Mesenchymal stem cell (in vitro differentiated cells and primary cell): Measurements from ENCODE around the gene BPIFA1.

Experiments used
- DNase-seq: peaks from one replicate; pipeline ENCODE4 v3.0.0-alpha.2; 2013
- H2AFZ ChIP-seq: one replicate; pipeline ENCODE4 v1.6.1; 2013; ENCODE audit warnings: low read depth, mild to moderate bottlenecking, control low read depth, inconsistent platforms, low read length, moderate library complexity
- H2AK5ac ChIP-seq: 2 replicates; pipeline ENCODE4 v1.6.1; 2013; ENCODE audit warnings: low read length, moderate library complexity, mild to moderate bottlenecking, inconsistent platforms; ENCODE audit not compliant: severe bottlenecking
- H2BK120ac ChIP-seq: one replicate; pipeline ENCODE4 v1.6.1; 2013; ENCODE audit warnings: low read depth, mild to moderate bottlenecking, inconsistent platforms, low read length, moderate library complexity
- H2BK12ac ChIP-seq, 2 experiments: one replicate each; pipeline ENCODE4 v1.6.1; 2013; ENCODE audit warnings: inconsistent platforms in 2 of 2, low read length in 2 of 2, mild to moderate bottlenecking in 2 of 2, moderate library complexity in 2 of 2, control low read depth in 1 of 2
- H2BK15ac ChIP-seq: one replicate; pipeline ENCODE4 v1.6.1; 2013; ENCODE audit warnings: mild to moderate bottlenecking, low read depth, inconsistent platforms; ENCODE audit not compliant: poor library complexity, severe bottlenecking
- H2BK5ac ChIP-seq: 2 replicates; pipeline ENCODE4 v1.6.1; 2013; ENCODE audit warnings: low read depth, mild to moderate bottlenecking, low read length, control low read depth, inconsistent platforms; ENCODE audit not compliant: poor library complexity, severe bottlenecking
- H3K14ac ChIP-seq, 2 experiments: one replicate each; pipeline ENCODE4 v1.6.1; 2013; ENCODE audit warnings: inconsistent platforms in 2 of 2, low read length in 2 of 2, control low read depth in 1 of 2, mild to moderate bottlenecking in 1 of 2, moderate library complexity in 1 of 2
- H3K18ac ChIP-seq, 2 experiments: one replicate each; pipeline ENCODE4 v1.6.1; 2013; ENCODE audit warnings: inconsistent platforms in 2 of 2, low read length in 2 of 2, control low read depth in 1 of 2, low read depth in 1 of 2, mild to moderate bottlenecking in 1 of 2
- H3K23ac ChIP-seq, 2 experiments: one replicate each; pipeline ENCODE4 v1.6.1; 2013; ENCODE audit warnings: inconsistent platforms in 2 of 2, low read length in 2 of 2, mild to moderate bottlenecking in 2 of 2, moderate library complexity in 2 of 2, control low read depth in 1 of 2
- H3K27ac ChIP-seq: 2 replicates; pipeline ENCODE4 v1.5.1; 2013; ENCODE audit warnings: mild to moderate bottlenecking, moderate library complexity, low read length, control low read depth, inconsistent platforms; ENCODE audit not compliant: poor library complexity, severe bottlenecking
- H3K27me3 ChIP-seq, 2 experiments: 2 replicates each; pipeline versions ENCODE4 v1.6.1 to v1.7.0; 2013; ENCODE audit warnings: low read length in 2 of 2, mild to moderate bottlenecking in 2 of 2, moderate library complexity in 2 of 2, control low read depth in 1 of 2, inconsistent platforms in 1 of 2; ENCODE audit not compliant: control insufficient read depth in 1 of 2, insufficient read depth in 1 of 2
- H3K36me3 ChIP-seq, 2 experiments: 2 replicates each; pipeline versions ENCODE4 v1.6.1 to v1.7.0; 2013; ENCODE audit warnings: low read length in 2 of 2, control low read depth in 1 of 2, inconsistent platforms in 1 of 2, low read depth in 1 of 2, mild to moderate bottlenecking in 1 of 2; ENCODE audit not compliant: insufficient read depth in 2 of 2, control insufficient read depth in 1 of 2
- H3K4ac ChIP-seq, 2 experiments: one replicate each; pipeline ENCODE4 v1.6.1; 2013; ENCODE audit warnings: inconsistent platforms in 2 of 2, low read length in 2 of 2, mild to moderate bottlenecking in 2 of 2, moderate library complexity in 2 of 2, control low read depth in 1 of 2, low read depth in 1 of 2
- H3K4me1 ChIP-seq: 2 replicates; pipeline ENCODE4 v1.6.1; 2013; ENCODE audit warnings: low read depth, low read length, control low read depth; ENCODE audit not compliant: control insufficient read depth, insufficient read depth
- H3K4me2 ChIP-seq: 2 replicates; pipeline ENCODE4 v1.6.1; 2013; ENCODE audit warnings: low read length, mild to moderate bottlenecking, inconsistent platforms; ENCODE audit not compliant: poor library complexity, severe bottlenecking
- H3K4me3 ChIP-seq, 2 experiments: 2 replicates each; pipeline versions ENCODE4 v1.5.1 to v1.7.0; 2013; ENCODE audit warnings: low read length in 2 of 2, mild to moderate bottlenecking in 2 of 2, control low read depth in 1 of 2, low read depth in 1 of 2; ENCODE audit not compliant: insufficient read depth in 1 of 2
- H3K79me1 ChIP-seq: replicated peaks from 2 replicates; pipeline ENCODE4 v1.6.1; 2013; ENCODE audit warnings: mild to moderate bottlenecking, control low read depth, low read length, inconsistent platforms; ENCODE audit not compliant: poor library complexity, severe bottlenecking
- H3K9ac ChIP-seq: 2 replicates; pipeline ENCODE4 v1.7.0; 2013; ENCODE audit warnings: mild to moderate bottlenecking, low read length, moderate library complexity
- H3K9me3 ChIP-seq: 2 replicates; pipeline ENCODE4 v1.7.0; 2013; ENCODE audit warnings: mild to moderate bottlenecking, low read length; ENCODE audit not compliant: control insufficient read depth
- H4K8ac ChIP-seq: one replicate; pipeline ENCODE4 v1.6.1; 2013; ENCODE audit warnings: inconsistent platforms, mild to moderate bottlenecking, low read length, moderate library complexity
- H4K91ac ChIP-seq: one replicate; pipeline ENCODE4 v1.6.1; 2013; ENCODE audit warnings: mild to moderate bottlenecking, low read length, inconsistent platforms
- WGBS: methylation state at CpG from one replicate; pipeline ENCODE4 v1.1.7; 2013; ENCODE audit warnings: mixed read lengths; 5-methylcytosine and 5-hydroxymethylcytosine counted together

The BPIFA1 gene

DNA sequence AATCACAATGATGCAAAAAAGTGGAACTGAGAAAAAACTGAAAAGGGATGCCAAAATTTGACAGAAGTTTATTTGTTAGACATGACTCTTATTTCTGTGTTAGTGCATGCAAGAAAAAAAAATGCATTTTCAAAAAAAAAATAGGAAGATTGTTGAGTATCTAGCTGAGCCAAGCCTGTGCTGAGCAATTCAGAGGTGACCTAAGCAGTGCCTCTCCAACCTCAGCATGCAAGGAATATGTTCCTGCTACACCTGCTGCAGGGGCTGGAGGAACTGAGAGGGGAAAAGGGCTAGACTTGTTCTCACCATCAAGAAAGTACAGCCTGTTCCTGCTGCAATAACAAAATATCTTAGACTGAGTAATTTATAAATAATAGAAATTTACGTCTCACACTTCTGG, 43.8 kb upstream of the BPIFA1 start:
- no peak overlapping the region for H3K9ac ChIP-seq
- H3K4me3 ChIP-seq, result no peak overlapping the region
- H4K91ac ChIP-seq, result no peak overlapping the region
- no peak overlapping the region for H2BK12ac ChIP-seq
- H3K79me1 ChIP-seq, result no peaks in the 10 kb centered on the region
- H3K36me3 ChIP-seq, result no peaks in the 10 kb centered on the region
- H2BK120ac ChIP-seq, result no peak overlapping the region
- no peak overlapping the region for H3K18ac ChIP-seq
- H3K14ac ChIP-seq, result no peak overlapping the region
- no peak overlapping the region for H2BK5ac ChIP-seq
- H2AK5ac ChIP-seq, result no peak overlapping the region
- no peak overlapping the region for H3K4ac ChIP-seq
- no peaks in the 10 kb centered on the region for H3K9me3 ChIP-seq
- no peaks in the 10 kb centered on the region for H3K4me1 ChIP-seq
- H4K8ac ChIP-seq, result no peak overlapping the region
- peaks cover 7 to 36% of the 10 kb centered on the region in 2 experiments for H3K27me3 ChIP-seq
- no peak overlapping the region for H3K23ac ChIP-seq
- no peak overlapping the region for H3K4me2 ChIP-seq
- WGBS, result 100% methylated on average over 1 of the region's 1 CpG
- DNase-seq, result no peak
- H2AFZ ChIP-seq, result no peak overlapping the region
- H2BK15ac ChIP-seq, result no peak overlapping the region
- no peak overlapping the region for H3K27ac ChIP-seq

- Histone ChIP-seq H2BK120ac (no peak overlapping the region), H3K23ac (no peak overlapping the region), H3K27ac (no peak overlapping the region), H2AFZ (no peak overlapping the region), H2BK12ac (no peak overlapping the region), H3K4ac (no peak overlapping the region), H3K27me3 (peaks cover 7 to 40% of the 10 kb centered on the region in 2 experiments), H3K9me3 (no peaks in the 10 kb centered on the region), H4K91ac (no peak overlapping the region), H2BK15ac (no peak overlapping the region), H3K9ac (no peak overlapping the region), H3K4me3 (no peak overlapping the region), H2BK5ac (no peak overlapping the region), H2AK5ac (no peak overlapping the region), H3K4me1 (no peaks in the 10 kb centered on the region), H3K18ac (no peak overlapping the region), H4K8ac (no peak overlapping the region), H3K14ac (no peak overlapping the region), H3K36me3 (no peaks in the 10 kb centered on the region), H3K4me2 (no peak overlapping the region), H3K79me1 (no peaks in the 10 kb centered on the region)
- 65% methylated on average over 7 of the region's 8 CpGs for WGBS
- DNase-seq, result no peak
Measured at GRCh38 chr20:33192912-33193501, 42.8 kb upstream of the BPIFA1 start.

DNA sequence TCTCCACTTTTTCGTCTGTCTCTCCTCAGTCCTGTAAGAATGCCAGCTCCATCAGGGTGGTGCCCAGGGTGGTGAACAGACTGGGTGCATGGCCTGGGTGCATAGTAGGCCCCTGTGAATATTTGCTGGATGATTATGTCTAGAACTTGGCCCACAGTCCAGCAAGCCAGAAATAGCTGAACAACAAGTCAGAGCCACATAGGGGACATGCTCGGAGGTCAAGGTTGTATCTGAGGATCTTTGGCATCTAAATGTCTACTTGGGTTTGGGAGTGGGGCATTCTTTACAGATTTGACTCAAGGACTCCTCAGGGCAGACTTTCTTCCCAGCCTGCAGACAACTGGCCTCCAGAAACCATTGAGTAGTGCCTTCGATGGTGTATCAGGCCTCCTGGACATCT, 36.8 kb upstream of the BPIFA1 start:
- 78% methylated on average over 3 of the region's 3 CpGs for WGBS
- Histone ChIP-seq H3K18ac (no peak overlapping the region), H3K23ac (no peak overlapping the region), H3K27ac (no peak overlapping the region), H3K79me1 (no peaks in the 10 kb centered on the region), H4K91ac (no peak overlapping the region), H3K4me2 (no peak overlapping the region), H3K14ac (no peak overlapping the region), H2BK15ac (no peak overlapping the region), H3K9me3 (no peaks in the 10 kb centered on the region), H3K36me3 (no peaks in the 10 kb centered on the region), H3K9ac (no peak overlapping the region), H2AFZ (no peak overlapping the region), H3K4me3 (no peak overlapping the region), H3K27me3 (peaks cover 5 to 42% of the 10 kb centered on the region in 2 experiments), H2AK5ac (no peak overlapping the region), H3K4me1 (no peaks in the 10 kb centered on the region), H2BK12ac (no peak overlapping the region), H3K4ac (no peak overlapping the region), H2BK120ac (no peak overlapping the region), H2BK5ac (no peak overlapping the region), H4K8ac (no peak overlapping the region)
- DNase-seq, result no peak

DNA sequence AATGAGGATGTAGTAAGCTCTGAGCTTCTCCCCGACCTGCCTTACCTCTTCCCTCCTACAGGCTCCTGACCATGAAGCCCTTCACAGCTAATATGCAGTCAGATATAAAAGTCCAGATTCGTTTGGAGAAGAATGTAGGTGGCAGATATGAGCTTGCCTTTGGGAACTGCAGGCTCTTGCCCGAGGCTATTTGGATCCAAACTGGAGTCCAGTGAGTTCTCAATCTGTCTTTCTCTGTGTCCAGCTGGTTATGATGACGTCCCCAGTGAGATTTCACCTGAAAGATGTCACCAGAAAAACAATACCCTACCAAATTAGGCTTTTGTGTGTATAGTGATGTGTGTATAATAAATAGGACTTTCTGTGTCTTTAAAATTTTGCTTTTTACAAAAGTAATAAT, 33.3 kb upstream of the BPIFA1 start:
- H3K18ac ChIP-seq, result no peak overlapping the region
- no peak overlapping the region for H2BK15ac ChIP-seq
- H2BK5ac ChIP-seq, result no peak overlapping the region
- H3K9me3 ChIP-seq, result no peaks in the 10 kb centered on the region
- no peaks in the 10 kb centered on the region for H3K79me1 ChIP-seq
- no peaks in the 10 kb centered on the region for H3K4me1 ChIP-seq
- no peak overlapping the region for H4K91ac ChIP-seq
- H3K4me3 ChIP-seq, result no peak overlapping the region
- 32% methylated on average over 2 of the region's 4 CpGs for WGBS
- H3K27ac ChIP-seq, result no peak overlapping the region
- no peak overlapping the region for H2BK120ac ChIP-seq
- H3K4ac ChIP-seq, result no peak overlapping the region
- no peak overlapping the region for H4K8ac ChIP-seq
- no peak overlapping the region for H3K23ac ChIP-seq
- no peak overlapping the region for H2AFZ ChIP-seq
- no peak overlapping the region for H3K4me2 ChIP-seq
- H3K14ac ChIP-seq, result no peak overlapping the region
- H3K27me3 ChIP-seq, result peaks cover 5 to 60% of the 10 kb centered on the region in 2 experiments
- no peak overlapping the region for H2BK12ac ChIP-seq
- H3K36me3 ChIP-seq, result no peaks in the 10 kb centered on the region
- no peak overlapping the region for H2AK5ac ChIP-seq
- DNase-seq, result no peak
- no peak overlapping the region for H3K9ac ChIP-seq
